Measurements from ENCODE around the gene RAB11A. TPM values are rescaled to one million over a fixed set of nuclear protein-coding genes. Genes with fewer than 3 reads are reported as not detected.

The RAB11A gene
- polyA plus RNA-seq, 2 donors = 399 to 610 TPM

DNA sequence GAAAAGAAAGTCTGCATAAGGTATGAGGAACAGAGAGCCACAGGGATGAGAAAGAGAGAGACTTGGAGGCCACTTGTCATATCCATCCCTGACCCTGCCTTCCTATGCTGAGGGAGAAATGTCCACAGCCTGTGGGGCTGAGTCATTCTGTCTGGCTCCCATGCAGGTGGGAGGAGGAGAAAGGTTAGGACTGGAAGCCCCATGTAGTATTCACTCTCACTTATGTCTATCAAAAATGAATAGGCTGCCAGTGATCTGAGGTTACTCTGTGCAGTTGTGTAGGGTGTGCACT is 71.3 kb downstream of the RAB11A start:
- peaks cover 0 to 3% of the 10 kb centered on the region in 2 donors for H3K4me1 ChIP-seq (ENCODE audit: control insufficient read depth in 2 of 2, insufficient read depth in 2 of 2, low read length in 1 of 2)
- no peaks in the 10 kb centered on the region for H3K9me3 ChIP-seq (ENCODE audit: control insufficient read depth in 2 of 2, insufficient read depth in 1 of 2, low read depth in 1 of 2, low read length in 1 of 2)
- H3K27ac ChIP-seq (ENCODE audit: low read depth in 2 of 2, low read length in 1 of 2) = no peak overlapping the region
- H3K36me3 ChIP-seq (ENCODE audit: control insufficient read depth in 2 of 2, insufficient read depth in 2 of 2, low read length in 1 of 2) = no peaks in the 10 kb centered on the region
- no peaks in the 10 kb centered on the region for H3K27me3 ChIP-seq (ENCODE audit: control insufficient read depth in 1 of 2, insufficient read depth in 2 of 2, low read length in 2 of 2)
- no peak overlapping the region for H3K4me3 ChIP-seq (ENCODE audit: low read depth in 1 of 2, low read length in 2 of 2)

Other genes with a start within 250 kb of the RAB11A start
- 1 to 10 TPM; 2.0 to 2.9 TPM for gene SLC24A1, start 247.6 kb upstream of the RAB11A start, polyA plus RNA-seq
- gene DENND4A, start 77.2 kb upstream of the RAB11A start, polyA plus RNA-seq = 1 to 10 TPM; 2.6 to 3.2 TPM